PC-9 (cell line): ENCODE data around the gene EXOC2.

Experiments
- EZH2 ChIP-seq: fragments of 200-600 bp; sonication (generic); IDR thresholded peaks from 2 replicates; pipeline ENCODE4 v1.8.0; 2017; ENCODE audit warnings: antibody characterized with exemption, low read depth
- TF ChIP-seq, protein P1 (sequence below): fragments of 200-600 bp; sonication (generic); conservative IDR thresholded peaks from 2 replicates; pipeline ENCODE4 v1.6.1; 2017; ENCODE audit warnings: mixed run types, antibody characterized with exemption, mild to moderate bottlenecking, moderate library complexity

DNA sequence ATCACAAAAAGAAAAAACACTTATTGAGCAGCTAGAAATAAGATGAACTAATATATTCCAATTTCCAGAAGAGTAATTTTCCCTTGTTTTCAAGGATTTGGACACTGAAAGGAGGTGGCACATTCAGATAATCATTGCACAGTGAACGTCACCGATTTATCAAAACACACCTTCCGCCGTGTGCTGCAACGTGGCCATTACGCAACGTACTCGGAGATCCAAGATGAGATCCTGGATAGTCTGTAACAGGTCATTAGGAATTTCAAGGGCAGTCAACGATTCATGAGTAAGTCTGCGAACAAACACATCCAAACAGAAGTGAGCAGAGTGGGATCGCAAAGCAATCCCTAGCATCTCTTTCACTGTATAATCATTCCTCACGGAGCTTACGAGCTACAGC is 129.1 kb downstream of the EXOC2 start:
- TF ChIP-seq, protein P1, sequence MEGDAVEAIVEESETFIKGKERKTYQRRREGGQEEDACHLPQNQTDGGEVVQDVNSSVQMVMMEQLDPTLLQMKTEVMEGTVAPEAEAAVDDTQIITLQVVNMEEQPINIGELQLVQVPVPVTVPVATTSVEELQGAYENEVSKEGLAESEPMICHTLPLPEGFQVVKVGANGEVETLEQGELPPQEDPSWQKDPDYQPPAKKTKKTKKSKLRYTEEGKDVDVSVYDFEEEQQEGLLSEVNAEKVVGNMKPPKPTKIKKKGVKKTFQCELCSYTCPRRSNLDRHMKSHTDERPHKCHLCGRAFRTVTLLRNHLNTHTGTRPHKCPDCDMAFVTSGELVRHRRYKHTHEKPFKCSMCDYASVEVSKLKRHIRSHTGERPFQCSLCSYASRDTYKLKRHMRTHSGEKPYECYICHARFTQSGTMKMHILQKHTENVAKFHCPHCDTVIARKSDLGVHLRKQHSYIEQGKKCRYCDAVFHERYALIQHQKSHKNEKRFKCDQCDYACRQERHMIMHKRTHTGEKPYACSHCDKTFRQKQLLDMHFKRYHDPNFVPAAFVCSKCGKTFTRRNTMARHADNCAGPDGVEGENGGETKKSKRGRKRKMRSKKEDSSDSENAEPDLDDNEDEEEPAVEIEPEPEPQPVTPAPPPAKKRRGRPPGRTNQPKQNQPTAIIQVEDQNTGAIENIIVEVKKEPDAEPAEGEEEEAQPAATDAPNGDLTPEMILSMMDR = no peak
- no peak for TF ChIP-seq EZH2
